Ovary (tissue), 3 donors: ENCODE results near the gene C20orf202.

ENCODE experiments used
- CTCF ChIP-seq, 3 donors: fragments of 450-650 bp in 2 of 3; fragments of 200-600 bp in 1 of 3; IDR thresholded peaks; one replicate each; pipeline versions ENCODE4 v1.5.1 to v1.8.0; 2016 to 2022; ENCODE audit warnings: antibody characterized with exemption in 3 of 3, mild to moderate bottlenecking in 1 of 3
- POLR2A ChIP-seq: fragments of 450-650 bp; IDR thresholded peaks from one replicate; pipeline ENCODE4 v1.6.1; 2017; ENCODE audit warnings: antibody characterized with exemption, mild to moderate bottlenecking, moderate library complexity
- donor health status: DM: no; HTN: no; CAD: no.

GRCh38 chr20:1197801-1198200 lies 5.5 kb upstream of the C20orf202 start:
- TF ChIP-seq POLR2A (no peak), CTCF (IDR thresholded peaks at IDR 0.05) (no peak)
